HepG2 (cell line): ENCODE data around the gene CEP170. TPM values are rescaled to one million over a fixed set of nuclear protein-coding genes. Genes with fewer than 3 reads are reported as not detected.

Experiments used
- AHR ChIP-seq: IDR thresholded peaks from 2 replicates; pipeline ENCODE4 v1.6.1; 2018; ENCODE audit warnings: missing genetic modification reagents, missing compliant biosample characterization
- ARNTL ChIP-seq: sonication (generic); formaldehyde crosslinking; IDR thresholded peaks from 2 replicates; pipeline ENCODE4 v1.4.0; 2020; ENCODE audit warnings: mild to moderate bottlenecking, missing genetic modification reagents
- CCAR2 ChIP-seq: fragments of 200-400 bp; formaldehyde crosslinking; optimal IDR thresholded peaks from 2 replicates; pipeline ENCODE3; 2018; ENCODE audit warnings: low read depth, mild to moderate bottlenecking, low read length, moderate library complexity
- DRAP1 ChIP-seq: IDR thresholded peaks from 2 replicates; pipeline ENCODE4 v1.6.1; 2016; ENCODE audit warnings: missing genetic modification reagents, missing compliant biosample characterization
- FUBP1 ChIP-seq: sonication (generic); formaldehyde crosslinking; IDR thresholded peaks from 2 replicates; pipeline ENCODE4 v1.5.1; 2020; ENCODE audit warnings: missing genetic modification reagents, mild to moderate bottlenecking, borderline replicate concordance
- HMGA1 ChIP-seq: sonication (generic); formaldehyde crosslinking; conservative IDR thresholded peaks from 2 replicates; pipeline ENCODE4 v1.4.0; 2020; ENCODE audit warnings: missing genetic modification reagents
- HNF4A ChIP-seq: sonication (generic); formaldehyde crosslinking; IDR thresholded peaks from 2 replicates; pipeline ENCODE4 v1.4.0; 2020; ENCODE audit warnings: missing genetic modification reagents
- KDM4B ChIP-seq: sonication (generic); formaldehyde crosslinking; IDR thresholded peaks from 2 replicates; pipeline ENCODE4 v1.4.0; 2020; ENCODE audit warnings: missing genetic modification reagents
- MAX ChIP-seq: IDR thresholded peaks from 2 replicates; pipeline ENCODE4 v1.6.1; 2012; ENCODE audit warnings: inconsistent platforms
- NFYB ChIP-seq: sonication (generic); formaldehyde crosslinking; IDR thresholded peaks from 2 replicates; pipeline ENCODE4 v1.4.0; 2020; ENCODE audit warnings: missing genetic modification reagents
- PCBP2 ChIP-seq: fragments of 200-400 bp; formaldehyde crosslinking; optimal IDR thresholded peaks from 2 replicates; pipeline ENCODE3; 2018; ENCODE audit warnings: low read length, low read depth; ENCODE audit not compliant: poor library complexity, severe bottlenecking
- SETDB1 ChIP-seq: sonication (generic); formaldehyde crosslinking; IDR thresholded peaks from 2 replicates; pipeline ENCODE4 v1.5.1; 2020; ENCODE audit warnings: missing genetic modification reagents, mild to moderate bottlenecking, borderline replicate concordance
- SKI ChIP-seq: fragments of 450-650 bp; IDR thresholded peaks from one replicate; pipeline ENCODE4 v1.6.1; 2018; ENCODE audit warnings: mild to moderate bottlenecking; ENCODE audit not compliant: partially characterized antibody
- ZBTB21 ChIP-seq: sonication (generic); formaldehyde crosslinking; IDR thresholded peaks from 2 replicates; pipeline ENCODE4 v1.4.0; 2020; ENCODE audit warnings: missing genetic modification reagents
- ZMYM4 ChIP-seq: sonication (generic); formaldehyde crosslinking; IDR thresholded peaks from 2 replicates; pipeline ENCODE4 v1.8.1; 2023; ENCODE audit warnings: mild to moderate bottlenecking, missing genetic modification reagents
- ZNF17 ChIP-seq: sonication (generic); formaldehyde crosslinking; IDR thresholded peaks from 2 replicates; pipeline ENCODE4 v1.5.0; 2020; ENCODE audit warnings: mild to moderate bottlenecking, missing genetic modification reagents
- ZNF282 ChIP-seq: fragments of 450-650 bp; IDR thresholded peaks from 2 replicates; pipeline ENCODE4 v1.6.1; 2018; ENCODE audit not compliant: partially characterized antibody
- ZNF564 ChIP-seq: sonication (generic); formaldehyde crosslinking; IDR thresholded peaks from 2 replicates; pipeline ENCODE4 v1.8.1; 2023; ENCODE audit warnings: mild to moderate bottlenecking, missing genetic modification reagents
- ZSCAN29 ChIP-seq: sonication (generic); formaldehyde crosslinking; conservative IDR thresholded peaks from 2 replicates; pipeline ENCODE4 v1.4.0; 2020; ENCODE audit warnings: mild to moderate bottlenecking, missing genetic modification reagents
- polyA plus RNA-seq, 8 experiments: library from polyadenylated mRNA; depleted of rRNA in 3 of 8; stranded (reverse) in 7 of 8; unstranded in 1 of 8; fragments of >200 nt; fragmentation: Illumina TruSeq in 4 of 8; extraction: Trizol in 4 of 8; gene quantifications; 2 replicates each; pipeline versions ENCODE4 v1.2.1 to v1.2.3, GENCODE V29; 2011 to 2016; ENCODE audit warnings: low read depth in 4 of 8, missing spikeins in 1 of 8, mixed read lengths in 1 of 8; ENCODE audit not compliant: insufficient read depth in 1 of 8
- total RNA-seq, 5 experiments: library from RNA; depleted of rRNA; stranded (reverse); fragments of >200 nt; fragmentation: Illumina TruSeq; extraction: Trizol; gene quantifications; 2 replicates each; pipeline ENCODE4 v1.2.3, GENCODE V29; 2016; ENCODE audit warnings: low read depth in 1 of 5
- TF ChIP-seq, protein P1 (sequence below): sonication (generic); formaldehyde crosslinking; IDR thresholded peaks from 2 replicates; pipeline ENCODE4 v1.4.0; 2020; ENCODE audit warnings: mild to moderate bottlenecking, low read depth, missing genetic modification reagents
- TF ChIP-seq, protein P2 (sequence below): sonication (generic); formaldehyde crosslinking; IDR thresholded peaks from 2 replicates; pipeline ENCODE4 v1.5.0; 2020; ENCODE audit warnings: mild to moderate bottlenecking, missing genetic modification reagents
- TF ChIP-seq, protein P3 (sequence below): sonication (generic); formaldehyde crosslinking; IDR thresholded peaks from 2 replicates; pipeline ENCODE4 v1.4.0; 2020; ENCODE audit warnings: missing genetic modification reagents

CEP170 gene
- total and polyA plus RNA-seq, 2 of the 13 experiments (the other 11 are each of a cell fraction or from before 2014, with no cell fraction given): 23.0 to 28.6 TPM

DNA sequence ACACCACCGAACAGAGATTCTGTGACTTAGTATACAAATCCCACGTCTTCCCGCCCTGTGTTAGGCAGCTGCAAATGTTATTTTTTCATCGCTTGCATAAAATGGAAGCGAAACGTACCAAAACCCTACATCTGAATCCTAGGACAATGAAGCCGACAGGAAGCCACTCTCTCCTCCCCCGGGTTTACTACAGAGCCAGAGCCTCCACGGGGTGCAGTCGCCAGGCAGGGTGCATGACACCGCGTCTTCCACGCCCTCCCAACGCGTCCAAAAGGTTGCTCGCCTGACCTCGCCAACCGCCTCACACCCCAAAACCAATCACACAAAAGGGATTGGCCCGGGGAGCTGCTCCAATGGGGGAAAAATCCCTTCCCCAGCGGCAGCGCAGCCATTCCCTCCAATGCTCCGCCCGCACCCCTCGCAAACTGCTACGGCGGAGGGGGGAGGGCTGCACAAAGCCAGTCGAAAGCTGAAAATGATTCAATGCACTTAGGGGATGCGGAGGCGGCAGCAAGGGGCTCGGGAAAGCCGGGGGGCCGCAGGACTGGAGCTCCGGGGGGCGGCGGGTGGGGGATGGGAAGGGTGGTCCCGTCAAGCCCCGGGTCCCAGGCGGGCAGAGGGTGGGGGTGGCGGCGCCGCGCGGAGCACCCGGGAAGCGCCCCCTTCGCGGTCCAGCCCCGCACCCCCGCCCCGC, 701 bp downstream of the CEP170 start (continued):
- TF ChIP-seq ZNF564 (0 out of 2 replicates have a peak, but pooled peaks have one; percentile 41), KDM4B (CRISPR knock-in tag) (no peak), HMGA1 (no peak), HNF4A (CRISPR knock-in tag) (0 out of 2 replicates have a peak, but pooled peaks have one; percentile 1), CCAR2 (no peak), SETDB1 (CRISPR knock-in tag) (no peak), DRAP1 (no peak), ZNF17 (no peak), SKI (peak; percentile 19), NFYB (CRISPR knock-in tag) (no peak), ZBTB21 (CRISPR knock-in tag) (no peak), PCBP2 (no peak), AHR (CRISPR knock-in tag) (no peak), ZMYM4 (no peak), ZNF282 (no peak), MAX (peak; percentile 7; the same call in 1 of the 2 replicates), FUBP1 (CRISPR knock-in tag) (no peak), ZSCAN29 (CRISPR knock-in tag) (no peak), ARNTL (CRISPR knock-in tag) (no peak)
- TF ChIP-seq, protein P1, sequence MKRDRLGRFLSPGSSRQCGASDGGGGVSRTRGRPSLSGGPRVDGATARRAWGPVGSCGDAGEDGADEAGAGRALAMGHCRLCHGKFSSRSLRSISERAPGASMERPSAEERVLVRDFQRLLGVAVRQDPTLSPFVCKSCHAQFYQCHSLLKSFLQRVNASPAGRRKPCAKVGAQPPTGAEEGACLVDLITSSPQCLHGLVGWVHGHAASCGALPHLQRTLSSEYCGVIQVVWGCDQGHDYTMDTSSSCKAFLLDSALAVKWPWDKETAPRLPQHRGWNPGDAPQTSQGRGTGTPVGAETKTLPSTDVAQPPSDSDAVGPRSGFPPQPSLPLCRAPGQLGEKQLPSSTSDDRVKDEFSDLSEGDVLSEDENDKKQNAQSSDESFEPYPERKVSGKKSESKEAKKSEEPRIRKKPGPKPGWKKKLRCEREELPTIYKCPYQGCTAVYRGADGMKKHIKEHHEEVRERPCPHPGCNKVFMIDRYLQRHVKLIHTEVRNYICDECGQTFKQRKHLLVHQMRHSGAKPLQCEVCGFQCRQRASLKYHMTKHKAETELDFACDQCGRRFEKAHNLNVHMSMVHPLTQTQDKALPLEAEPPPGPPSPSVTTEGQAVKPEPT (CRISPR knock-in tag): no peak
- TF ChIP-seq, protein P2, sequence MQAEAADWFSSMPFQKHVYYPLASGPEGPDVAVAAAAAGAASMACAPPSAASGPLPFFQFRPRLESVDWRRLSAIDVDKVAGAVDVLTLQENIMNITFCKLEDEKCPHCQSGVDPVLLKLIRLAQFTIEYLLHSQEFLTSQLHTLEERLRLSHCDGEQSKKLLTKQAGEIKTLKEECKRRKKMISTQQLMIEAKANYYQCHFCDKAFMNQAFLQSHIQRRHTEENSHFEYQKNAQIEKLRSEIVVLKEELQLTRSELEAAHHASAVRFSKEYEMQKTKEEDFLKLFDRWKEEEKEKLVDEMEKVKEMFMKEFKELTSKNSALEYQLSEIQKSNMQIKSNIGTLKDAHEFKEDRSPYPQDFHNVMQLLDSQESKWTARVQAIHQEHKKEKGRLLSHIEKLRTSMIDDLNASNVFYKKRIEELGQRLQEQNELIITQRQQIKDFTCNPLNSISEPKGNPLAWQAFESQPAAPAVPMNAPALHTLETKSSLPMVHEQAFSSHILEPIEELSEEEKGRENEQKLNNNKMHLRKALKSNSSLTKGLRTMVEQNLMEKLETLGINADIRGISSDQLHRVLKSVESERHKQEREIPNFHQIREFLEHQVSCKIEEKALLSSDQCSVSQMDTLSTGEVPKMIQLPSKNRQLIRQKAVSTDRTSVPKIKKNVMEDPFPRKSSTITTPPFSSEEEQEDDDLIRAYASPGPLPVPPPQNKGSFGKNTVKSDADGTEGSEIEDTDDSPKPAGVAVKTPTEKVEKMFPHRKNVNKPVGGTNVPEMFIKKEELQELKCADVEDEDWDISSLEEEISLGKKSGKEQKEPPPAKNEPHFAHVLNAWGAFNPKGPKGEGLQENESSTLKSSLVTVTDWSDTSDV (CRISPR knock-in tag): no peak
- TF ChIP-seq, protein P3, sequence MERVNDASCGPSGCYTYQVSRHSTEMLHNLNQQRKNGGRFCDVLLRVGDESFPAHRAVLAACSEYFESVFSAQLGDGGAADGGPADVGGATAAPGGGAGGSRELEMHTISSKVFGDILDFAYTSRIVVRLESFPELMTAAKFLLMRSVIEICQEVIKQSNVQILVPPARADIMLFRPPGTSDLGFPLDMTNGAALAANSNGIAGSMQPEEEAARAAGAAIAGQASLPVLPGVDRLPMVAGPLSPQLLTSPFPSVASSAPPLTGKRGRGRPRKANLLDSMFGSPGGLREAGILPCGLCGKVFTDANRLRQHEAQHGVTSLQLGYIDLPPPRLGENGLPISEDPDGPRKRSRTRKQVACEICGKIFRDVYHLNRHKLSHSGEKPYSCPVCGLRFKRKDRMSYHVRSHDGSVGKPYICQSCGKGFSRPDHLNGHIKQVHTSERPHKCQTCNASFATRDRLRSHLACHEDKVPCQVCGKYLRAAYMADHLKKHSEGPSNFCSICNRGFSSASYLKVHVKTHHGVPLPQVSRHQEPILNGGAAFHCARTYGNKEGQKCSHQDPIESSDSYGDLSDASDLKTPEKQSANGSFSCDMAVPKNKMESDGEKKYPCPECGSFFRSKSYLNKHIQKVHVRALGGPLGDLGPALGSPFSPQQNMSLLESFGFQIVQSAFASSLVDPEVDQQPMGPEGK (CRISPR knock-in tag): peak; percentile 17; the same call in 1 of the 2 replicates
